Sigmoid colon (tissue), 7 donors: Measurements from ENCODE around the gene DGKI. TPM values are rescaled to one million over a fixed set of nuclear protein-coding genes. Genes with fewer than 3 reads are reported as not detected.

ENCODE experiments used
- DNase-seq: peaks from one replicate; pipeline ENCODE4 v3.0.0-alpha.2; 2019
- H3K27ac ChIP-seq, 4 donors: fragments of 200-600 bp; sonication (generic); one replicate each; pipeline ENCODE4 v1.5.1; 2016 to 2019; ENCODE audit warnings: mild to moderate bottlenecking in 1 of 4
- H3K27me3 ChIP-seq, 3 donors: fragments of 200-600 bp; sonication (generic); one replicate each; pipeline ENCODE4 v1.5.1; 2019; ENCODE audit warnings: mild to moderate bottlenecking in 1 of 3
- H3K36me3 ChIP-seq, 4 donors: fragments of 200-600 bp; sonication (generic); one replicate each; pipeline ENCODE4 v1.5.1; 2016 to 2019
- H3K4me1 ChIP-seq, 4 donors: fragments of 200-600 bp; sonication (generic); one replicate each; pipeline ENCODE4 v1.5.1; 2017 to 2019
- H3K4me3 ChIP-seq, 4 donors: fragments of 200-600 bp; sonication (generic); one replicate each; pipeline ENCODE4 v1.5.1; 2017 to 2019; ENCODE audit warnings: mild to moderate bottlenecking in 2 of 4, moderate library complexity in 1 of 4
- H3K9me3 ChIP-seq, 4 donors: fragments of 200-600 bp in 3 of 4; sonication (generic) in 3 of 4; one replicate each; pipeline versions ENCODE4 v1.5.1 to v1.6.1; 2013 to 2019
- EP300 ChIP-seq, 4 donors: sonication (generic); formaldehyde crosslinking; IDR thresholded peaks; one replicate each; pipeline ENCODE4 v1.6.1; 2017; ENCODE audit warnings: antibody characterized with exemption in 4 of 4
- POLR2A ChIP-seq, 2 donors: fragments of 450-650 bp; IDR thresholded peaks; one replicate each; pipeline ENCODE4 v1.6.1; 2016; ENCODE audit warnings: antibody characterized with exemption in 2 of 2, mild to moderate bottlenecking in 2 of 2, moderate library complexity in 2 of 2
- POLR2AphosphoS5 ChIP-seq, 4 donors: sonication (generic); formaldehyde crosslinking; IDR thresholded peaks; one replicate each; pipeline ENCODE4 v1.6.1; 2017; ENCODE audit warnings: antibody characterized with exemption in 4 of 4
- WGBS, 2 donors: extraction: QIAGEN DNeasy Blood & Tissue Kit; methylation state at CpG; one replicate each; pipeline ENCODE4 v1.1.7; 2013; 5-methylcytosine and 5-hydroxymethylcytosine counted together
- intact Hi-C: fragments of 100-400 bp; cut with DNase I; formaldehyde crosslinking; loops from one replicate; pipeline ENCODE4 v1.15.1; 2023
- polyA plus RNA-seq, 3 donors: library from polyadenylated mRNA; stranded (reverse); fragments of 200-250 nt; gene quantifications; one replicate each; pipeline ENCODE4 v1.2.3, GENCODE V29; 2013
- total RNA-seq, 4 donors: library from RNA; depleted of rRNA; stranded (reverse); fragments of >200 nt; gene quantifications; one replicate each; pipeline ENCODE4 v1.1.0, GENCODE V29; 2016
- TF ChIP-seq, protein P1 (sequence below), 4 experiments: fragments of 450-650 bp in 3 of 4; fragments of 200-600 bp in 1 of 4; IDR thresholded peaks; one replicate each; pipeline ENCODE4 v1.5.1; 2016 to 2019; ENCODE audit warnings: antibody characterized with exemption in 4 of 4, mild to moderate bottlenecking in 3 of 4, moderate library complexity in 2 of 4
- donor health status: healthy with polysubstance abuse.
- donor health status: Bipolar disorder and iron deficiency.
- donor health status: healthy.

The DGKI gene
- total and polyA plus RNA-seq, 7 donors: 0.17 to 7.6 (median 1.0) TPM; not detected in 1

DNA sequence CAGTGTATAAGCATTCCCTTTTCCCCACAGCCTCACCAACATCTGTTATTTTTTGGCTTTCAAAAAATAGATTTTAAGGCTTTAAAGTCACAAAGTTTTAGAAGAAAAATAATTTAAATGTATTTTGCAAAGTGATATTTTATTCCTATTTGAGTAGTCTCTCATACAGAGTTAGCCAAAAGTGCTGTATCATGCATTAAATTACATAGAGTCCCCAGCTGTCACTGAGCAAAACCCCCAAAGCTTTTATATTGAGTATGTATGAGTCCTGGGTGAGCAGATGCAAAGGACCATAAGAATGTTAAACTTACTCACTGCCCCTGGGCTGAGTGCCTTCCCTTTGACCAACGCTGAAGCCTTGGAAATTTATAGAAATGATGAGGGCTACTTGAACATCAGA lies 432.9 kb downstream of the DGKI start:
- WGBS, 2 donors: 20 to 80% methylated on average over 1 of the region's 1 CpG
- TF ChIP-seq EP300 (IDR thresholded peaks at IDR 0.05) (no peak), POLR2AphosphoS5 (IDR thresholded peaks at IDR 0.05) (no peak), POLR2A (IDR thresholded peaks at IDR 0.05) (no peak)
- TF ChIP-seq, protein P1, sequence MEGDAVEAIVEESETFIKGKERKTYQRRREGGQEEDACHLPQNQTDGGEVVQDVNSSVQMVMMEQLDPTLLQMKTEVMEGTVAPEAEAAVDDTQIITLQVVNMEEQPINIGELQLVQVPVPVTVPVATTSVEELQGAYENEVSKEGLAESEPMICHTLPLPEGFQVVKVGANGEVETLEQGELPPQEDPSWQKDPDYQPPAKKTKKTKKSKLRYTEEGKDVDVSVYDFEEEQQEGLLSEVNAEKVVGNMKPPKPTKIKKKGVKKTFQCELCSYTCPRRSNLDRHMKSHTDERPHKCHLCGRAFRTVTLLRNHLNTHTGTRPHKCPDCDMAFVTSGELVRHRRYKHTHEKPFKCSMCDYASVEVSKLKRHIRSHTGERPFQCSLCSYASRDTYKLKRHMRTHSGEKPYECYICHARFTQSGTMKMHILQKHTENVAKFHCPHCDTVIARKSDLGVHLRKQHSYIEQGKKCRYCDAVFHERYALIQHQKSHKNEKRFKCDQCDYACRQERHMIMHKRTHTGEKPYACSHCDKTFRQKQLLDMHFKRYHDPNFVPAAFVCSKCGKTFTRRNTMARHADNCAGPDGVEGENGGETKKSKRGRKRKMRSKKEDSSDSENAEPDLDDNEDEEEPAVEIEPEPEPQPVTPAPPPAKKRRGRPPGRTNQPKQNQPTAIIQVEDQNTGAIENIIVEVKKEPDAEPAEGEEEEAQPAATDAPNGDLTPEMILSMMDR (IDR thresholded peaks at IDR 0.05): no peak
- no peaks in the 10 kb centered on the region for H3K27me3 ChIP-seq

DNA sequence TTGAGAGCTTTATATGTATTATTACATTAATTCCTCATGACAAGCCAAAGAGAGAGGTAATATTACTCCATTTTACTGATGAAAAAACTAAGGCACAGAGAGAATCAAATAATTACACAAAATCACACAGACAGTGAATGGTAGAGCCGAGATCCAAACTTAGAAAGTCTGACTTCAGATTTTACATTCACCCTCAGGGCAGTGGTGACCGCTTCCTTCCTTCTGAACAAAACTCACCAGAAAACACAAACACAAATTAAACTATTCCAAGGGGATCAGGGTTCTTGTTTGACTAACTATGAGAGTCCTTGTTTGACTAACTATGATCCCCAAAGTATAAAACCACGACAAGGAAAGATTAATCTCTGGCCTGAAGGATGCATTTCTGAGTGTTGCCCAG lies 435.3 kb downstream of the DGKI start:
- DNase-seq: no peak
- 64 to 79% methylated on average over 3 of the region's 3 CpGs for WGBS, 2 donors
- Histone ChIP-seq H3K36me3 (no peaks in the 10 kb centered on the region), H3K27ac (no peak overlapping the region), H3K9me3 (no peaks in the 10 kb centered on the region), H3K4me1 (no peaks in the 10 kb centered on the region), H3K27me3 (no peaks in the 10 kb centered on the region), H3K4me3 (no peak overlapping the region)
- intact Hi-C loops: no loop called here
- no peak for TF ChIP-seq POLR2A (IDR thresholded peaks at IDR 0.05)
- TF ChIP-seq, protein P1 (IDR thresholded peaks at IDR 0.05): no peak
- no peak for TF ChIP-seq POLR2AphosphoS5 (IDR thresholded peaks at IDR 0.05)
- no peak for TF ChIP-seq EP300 (IDR thresholded peaks at IDR 0.05)

More for the DNA sequence above, 432.9 kb downstream of the DGKI start:
- H3K27ac ChIP-seq: no peak overlapping the region
- no peak overlapping the region for H3K4me3 ChIP-seq
- no peaks in the 10 kb centered on the region for H3K9me3 ChIP-seq
- no peak for DNase-seq
- H3K36me3 ChIP-seq: no peaks in the 10 kb centered on the region
- peaks cover 0 to 5% (median 0%) of the 10 kb centered on the region in 4 donors for H3K4me1 ChIP-seq
- intact Hi-C loops: no loop called here

DNA sequence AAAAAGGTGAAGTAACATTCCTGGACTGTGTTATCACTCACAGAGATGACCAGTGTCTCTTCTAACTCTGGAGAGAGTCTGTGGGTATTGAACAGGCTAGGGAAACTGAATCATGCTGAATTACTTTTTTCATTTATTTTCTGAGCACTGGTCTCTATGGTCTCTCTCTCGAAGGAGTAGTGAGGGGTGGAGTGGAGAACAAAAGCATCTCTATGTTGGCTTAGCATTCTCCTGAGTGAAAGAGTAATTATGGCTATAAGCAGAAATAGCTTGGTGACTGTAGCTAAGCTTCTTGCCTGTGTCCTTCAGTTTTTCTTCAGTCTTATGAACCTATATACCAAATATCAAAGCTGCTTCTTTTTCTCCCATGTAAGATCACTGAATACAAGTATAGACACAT lies 438.6 kb downstream of the DGKI start:
- 57% methylated on average over 1 of the region's 1 CpG for WGBS, 2 donors
- no peaks in the 10 kb centered on the region for H3K4me1 ChIP-seq
- intact Hi-C loops: no loop called here
- no peak for DNase-seq
- H3K27me3 ChIP-seq: no peaks in the 10 kb centered on the region
- H3K36me3 ChIP-seq: no peaks in the 10 kb centered on the region
- no peaks in the 10 kb centered on the region for H3K9me3 ChIP-seq
- H3K27ac ChIP-seq: no peak overlapping the region
- TF ChIP-seq POLR2AphosphoS5 (IDR thresholded peaks at IDR 0.05) (no peak), EP300 (IDR thresholded peaks at IDR 0.05) (no peak), POLR2A (IDR thresholded peaks at IDR 0.05) (no peak)
- TF ChIP-seq, protein P1 (IDR thresholded peaks at IDR 0.05): no peak
- H3K4me3 ChIP-seq: no peak overlapping the region

DNA sequence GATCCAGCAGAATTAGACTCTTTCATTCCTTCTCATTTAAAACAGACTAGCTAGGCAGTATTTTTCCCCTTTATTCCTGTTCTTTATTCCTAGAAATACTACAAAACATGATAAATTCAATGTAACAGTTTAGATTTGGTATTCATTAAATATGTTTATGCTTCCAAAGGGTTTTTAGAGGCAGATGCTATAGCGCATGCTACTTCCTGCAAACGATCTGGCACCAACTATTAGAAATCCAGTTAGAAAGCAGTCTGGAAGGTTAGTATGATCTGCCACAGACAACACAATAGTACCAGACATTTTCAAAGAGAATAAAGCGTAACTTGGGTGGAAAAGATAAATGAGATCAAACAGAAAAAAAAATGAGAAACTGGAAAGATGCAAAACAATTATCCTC lies 439.7 kb downstream of the DGKI start:
- Histone ChIP-seq H3K36me3 (no peaks in the 10 kb centered on the region), H3K27me3 (no peaks in the 10 kb centered on the region), H3K4me3 (no peak overlapping the region), H3K27ac (no peak overlapping the region), H3K9me3 (no peaks in the 10 kb centered on the region), H3K4me1 (no peaks in the 10 kb centered on the region)
- intact Hi-C loops: no loop called here
- TF ChIP-seq POLR2A (IDR thresholded peaks at IDR 0.05): no peak
- no peak for TF ChIP-seq EP300 (IDR thresholded peaks at IDR 0.05)
- no peak for TF ChIP-seq POLR2AphosphoS5 (IDR thresholded peaks at IDR 0.05)
- TF ChIP-seq, protein P1 (IDR thresholded peaks at IDR 0.05): no peak
- 85% methylated on average over 3 of the region's 3 CpGs for WGBS, 2 donors
- no peak for DNase-seq

DNA sequence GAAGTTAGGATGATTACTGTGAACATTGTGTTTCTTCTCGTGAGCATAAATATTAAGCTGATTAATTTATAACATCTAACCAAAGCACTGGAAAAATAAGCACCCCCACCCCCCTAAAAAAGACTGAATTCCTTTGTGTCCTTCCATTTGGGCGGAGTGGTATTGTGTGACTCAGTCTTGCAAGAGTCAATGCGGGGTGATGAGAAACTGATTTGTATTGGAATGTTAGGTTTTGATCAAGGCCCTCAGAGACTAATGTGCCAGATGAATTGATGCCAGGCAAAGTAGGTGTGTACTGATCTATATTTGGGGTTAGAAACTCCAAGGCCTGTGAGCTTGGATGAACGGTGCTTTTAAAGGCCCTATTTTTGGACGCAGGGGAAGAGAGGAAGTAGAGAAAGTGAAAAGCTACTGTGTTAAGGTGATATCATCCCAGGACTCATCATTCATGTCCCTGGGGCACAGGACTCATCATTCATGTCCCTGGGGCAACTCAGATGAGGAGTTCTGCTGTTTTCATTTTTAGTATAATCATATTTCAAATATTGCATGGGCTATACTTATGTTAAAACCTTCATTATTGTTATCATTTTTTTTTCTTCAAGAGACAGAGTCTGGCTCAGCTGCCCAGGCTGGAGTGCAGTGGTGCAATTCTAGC lies 442.0 kb downstream of the DGKI start:
- WGBS, 2 donors: 71 to 79% methylated on average over 5 of the region's 5 CpGs

More for the DNA sequence above, 442.0 kb downstream of the DGKI start:
- no peak overlapping the region for H3K27ac ChIP-seq
- H3K9me3 ChIP-seq: no peaks in the 10 kb centered on the region
- H3K36me3 ChIP-seq: no peaks in the 10 kb centered on the region
- H3K4me1 ChIP-seq: no peaks in the 10 kb centered on the region
- TF ChIP-seq POLR2AphosphoS5 (IDR thresholded peaks at IDR 0.05): no peak
- no peak for TF ChIP-seq POLR2A (IDR thresholded peaks at IDR 0.05)
- TF ChIP-seq, protein P1 (IDR thresholded peaks at IDR 0.05): no peak
- no peak for TF ChIP-seq EP300 (IDR thresholded peaks at IDR 0.05)
- DNase-seq: no peak
- intact Hi-C loops: no loop called here
- no peaks in the 10 kb centered on the region for H3K27me3 ChIP-seq
- no peak overlapping the region for H3K4me3 ChIP-seq
